VCaP (cell line): Measurements from ENCODE around the gene GAB2.

Experiments
- H3K27ac ChIP-seq: fragments of 450-650 bp; 2 replicates; pipeline ENCODE4 v1.5.1; 2017
- TF ChIP-seq, protein P1 (sequence below): fragments of 450-650 bp; conservative IDR thresholded peaks from 2 replicates; pipeline ENCODE4 v1.5.1; 2017; ENCODE audit warnings: mild to moderate bottlenecking, moderate library complexity

GAB2 gene

DNA sequence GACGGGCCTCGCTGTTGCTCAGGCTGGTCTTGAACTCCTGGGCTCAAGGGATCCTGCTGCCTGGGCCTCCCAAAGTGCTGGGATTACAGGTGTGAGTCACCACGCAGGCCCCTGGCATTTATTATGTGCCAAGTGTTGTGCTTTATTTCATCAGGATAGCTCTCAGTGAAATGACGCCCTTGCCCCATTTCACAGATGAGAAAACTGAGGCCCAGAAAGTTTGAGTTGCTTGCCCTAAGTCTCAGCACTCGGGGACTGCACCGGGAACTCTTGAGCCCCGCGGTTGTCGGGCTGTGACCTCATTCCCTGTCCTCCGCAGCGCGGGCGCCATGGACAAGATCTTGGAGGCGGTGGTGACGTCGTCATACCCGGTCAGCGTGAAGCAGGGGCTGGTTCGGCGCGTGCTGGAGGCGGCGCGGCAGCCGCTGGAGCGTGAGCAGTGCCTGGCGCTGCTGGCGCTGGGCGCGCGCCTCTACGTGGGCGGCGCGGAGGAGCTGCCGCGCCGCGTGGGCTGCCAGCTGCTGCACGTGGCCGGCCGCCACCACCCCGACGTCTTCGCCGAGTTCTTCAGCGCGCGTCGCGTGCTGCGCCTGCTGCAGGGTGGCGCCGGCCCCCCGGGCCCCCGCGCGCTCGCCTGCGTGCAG lies 221.6 kb downstream of the GAB2 start:
- TF ChIP-seq, protein P1, sequence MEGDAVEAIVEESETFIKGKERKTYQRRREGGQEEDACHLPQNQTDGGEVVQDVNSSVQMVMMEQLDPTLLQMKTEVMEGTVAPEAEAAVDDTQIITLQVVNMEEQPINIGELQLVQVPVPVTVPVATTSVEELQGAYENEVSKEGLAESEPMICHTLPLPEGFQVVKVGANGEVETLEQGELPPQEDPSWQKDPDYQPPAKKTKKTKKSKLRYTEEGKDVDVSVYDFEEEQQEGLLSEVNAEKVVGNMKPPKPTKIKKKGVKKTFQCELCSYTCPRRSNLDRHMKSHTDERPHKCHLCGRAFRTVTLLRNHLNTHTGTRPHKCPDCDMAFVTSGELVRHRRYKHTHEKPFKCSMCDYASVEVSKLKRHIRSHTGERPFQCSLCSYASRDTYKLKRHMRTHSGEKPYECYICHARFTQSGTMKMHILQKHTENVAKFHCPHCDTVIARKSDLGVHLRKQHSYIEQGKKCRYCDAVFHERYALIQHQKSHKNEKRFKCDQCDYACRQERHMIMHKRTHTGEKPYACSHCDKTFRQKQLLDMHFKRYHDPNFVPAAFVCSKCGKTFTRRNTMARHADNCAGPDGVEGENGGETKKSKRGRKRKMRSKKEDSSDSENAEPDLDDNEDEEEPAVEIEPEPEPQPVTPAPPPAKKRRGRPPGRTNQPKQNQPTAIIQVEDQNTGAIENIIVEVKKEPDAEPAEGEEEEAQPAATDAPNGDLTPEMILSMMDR, result no peak
- H3K27ac ChIP-seq, result no peak overlapping the region

GRCh38 chr11:78194490-78194889 lies 223.1 kb downstream of the GAB2 start:
- no peak overlapping the region for H3K27ac ChIP-seq
- TF ChIP-seq, protein P1, result no peak

DNA sequence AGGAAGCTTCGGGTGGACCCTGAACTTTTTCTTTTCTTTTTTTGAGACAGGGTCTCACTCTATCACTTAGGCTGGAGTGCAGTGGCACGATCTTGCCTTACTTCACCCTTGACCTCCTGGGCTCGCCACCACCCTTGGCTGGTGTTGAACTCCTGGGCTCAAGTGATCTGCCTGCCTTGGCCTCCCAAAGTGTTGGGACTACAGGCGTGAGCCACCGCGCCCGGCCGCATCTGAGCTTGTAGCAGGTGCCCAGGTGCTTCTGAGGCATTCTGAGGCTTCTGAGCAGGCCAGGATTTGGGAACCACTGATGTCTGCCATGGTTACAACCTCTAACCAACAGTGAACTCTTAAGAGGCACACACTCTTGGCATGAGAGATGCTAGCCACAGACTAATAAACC lies 223.8 kb downstream of the GAB2 start:
- no peak overlapping the region for H3K27ac ChIP-seq
- TF ChIP-seq, protein P1, result no peak

DNA sequence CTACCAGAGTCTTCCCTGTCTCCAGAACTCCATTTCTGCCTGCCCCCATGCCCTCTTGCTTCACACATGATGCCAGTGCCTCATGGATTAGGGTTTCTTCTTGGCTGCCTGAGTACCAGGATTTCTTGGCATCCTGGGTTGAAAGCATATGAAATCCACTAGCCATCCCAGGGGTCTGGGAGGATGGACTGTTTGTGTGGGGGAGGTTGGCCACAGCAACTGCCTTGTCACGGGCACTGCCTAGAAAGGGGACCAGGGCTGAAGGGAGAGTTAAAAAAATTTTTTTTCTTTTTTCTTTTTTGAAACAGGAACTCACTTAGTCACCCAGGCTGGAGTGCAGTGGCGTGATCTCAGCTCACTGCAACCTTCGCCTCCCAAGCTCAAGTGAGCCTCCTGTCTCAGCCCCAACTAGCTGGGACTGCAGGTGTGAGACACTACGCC lies 224.7 kb downstream of the GAB2 start:
- no peak overlapping the region for H3K27ac ChIP-seq
- TF ChIP-seq, protein P1, result no peak

- no peak overlapping the region for H3K27ac ChIP-seq
Measured at GRCh38 chr11:78192223-78192719, 225.3 kb downstream of the GAB2 start.

DNA sequence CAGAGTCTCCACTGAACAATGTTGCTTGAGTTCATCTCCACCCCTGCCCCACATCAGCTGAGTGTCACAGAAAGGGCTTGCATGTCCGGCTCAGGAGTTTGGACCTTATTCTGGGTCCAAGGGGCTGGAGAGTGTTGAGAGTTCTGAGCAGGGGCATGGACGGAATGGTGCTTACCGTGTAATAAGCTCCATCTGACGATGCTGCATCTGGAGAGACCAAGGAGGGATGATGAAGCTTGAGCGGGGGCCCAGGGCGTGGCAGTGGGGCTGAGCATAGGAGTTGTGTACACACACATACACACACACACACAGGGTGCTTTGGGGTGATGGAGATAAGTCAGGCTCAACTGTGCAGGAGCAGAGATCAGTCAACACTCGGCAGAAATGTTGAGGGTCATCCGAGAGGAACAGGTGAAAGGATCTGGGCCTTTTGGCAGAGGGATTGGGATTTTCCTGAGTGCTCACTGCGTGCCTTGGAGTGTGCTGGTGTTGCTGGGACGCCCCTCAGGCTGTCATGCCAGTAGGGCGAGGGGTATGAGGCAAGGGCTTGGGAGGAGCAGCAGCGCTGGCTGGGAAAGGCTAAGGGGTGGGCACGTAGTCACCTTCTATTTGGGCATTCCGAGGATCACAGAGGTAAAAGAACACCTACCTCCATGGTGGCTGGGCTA lies 226.6 kb downstream of the GAB2 start:
- TF ChIP-seq, protein P1, result no peak

More at GRCh38 chr11:78192223-78192719, 225.3 kb downstream of the GAB2 start:
- TF ChIP-seq, protein P1, result no peak

DNA sequence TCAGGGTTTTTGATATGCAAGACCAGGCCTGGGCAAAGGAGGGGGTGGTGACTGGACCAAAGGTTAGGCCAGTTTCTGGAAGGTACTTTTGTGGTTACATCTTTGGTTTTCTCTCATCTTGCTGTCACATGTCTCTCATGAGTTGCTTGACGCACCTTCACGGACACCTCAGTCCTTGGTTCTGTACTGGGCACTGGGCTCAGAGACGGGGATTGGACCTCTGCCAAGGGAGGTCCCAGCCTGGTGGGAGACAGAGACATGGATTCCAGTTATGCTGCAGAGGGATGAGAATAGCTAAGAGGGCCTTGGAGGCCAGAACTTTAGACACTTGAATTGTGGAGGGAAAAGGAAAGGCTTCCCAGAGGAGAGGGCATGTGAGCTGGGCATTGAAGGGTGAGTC lies 227.2 kb downstream of the GAB2 start:
- TF ChIP-seq, protein P1, result no peak

More for the DNA sequence above, 226.6 kb downstream of the GAB2 start:
- H3K27ac ChIP-seq, result no peak overlapping the region

More for the DNA sequence above, 227.2 kb downstream of the GAB2 start:
- no peak overlapping the region for H3K27ac ChIP-seq
